HepG2 (cell line): Measurements from ENCODE around the gene BAHD1. TPM values are rescaled to one million over a fixed set of nuclear protein-coding genes. Genes with fewer than 3 reads are reported as not detected.

Experiments
- ARNT2 ChIP-seq: sonication (generic); formaldehyde crosslinking; IDR thresholded peaks from 2 replicates; pipeline ENCODE4 v1.8.0; 2022; ENCODE audit warnings: mild to moderate bottlenecking, low read depth, missing genetic modification reagents, moderate library complexity
- BORCS8-MEF2B ChIP-seq: sonication (generic); formaldehyde crosslinking; IDR thresholded peaks from 2 replicates; pipeline ENCODE4 v1.8.0; 2022; ENCODE audit warnings: mild to moderate bottlenecking, missing genetic modification reagents
- IRF2 ChIP-seq: IDR thresholded peaks from 2 replicates; pipeline ENCODE4 v1.6.1; 2018; ENCODE audit warnings: missing genetic modification reagents, missing compliant biosample characterization
- KAT7 ChIP-seq: IDR thresholded peaks from 2 replicates; pipeline ENCODE4 v1.6.1; 2018; ENCODE audit warnings: borderline replicate concordance, missing compliant biosample characterization
- KDM4B ChIP-seq: sonication (generic); formaldehyde crosslinking; IDR thresholded peaks from 2 replicates; pipeline ENCODE4 v1.4.0; 2020; ENCODE audit warnings: missing genetic modification reagents
- KDM6A ChIP-seq: IDR thresholded peaks from 2 replicates; pipeline ENCODE4 v1.6.1; 2016; ENCODE audit warnings: low read depth
- MAFF ChIP-seq: IDR thresholded peaks from 2 replicates; pipeline ENCODE4 v1.6.1; 2011; ENCODE audit warnings: low read depth, low read length, improper control_type of control experiment
- ZBTB8A ChIP-seq: sonication (generic); formaldehyde crosslinking; IDR thresholded peaks from 2 replicates; pipeline ENCODE4 v1.4.0; 2020; ENCODE audit warnings: mild to moderate bottlenecking, low read depth, missing genetic modification reagents, borderline replicate concordance
- ZEB1 ChIP-seq: IDR thresholded peaks from 2 replicates; pipeline ENCODE4 v1.6.1; 2012; ENCODE audit warnings: mild to moderate bottlenecking, low read depth, inconsistent platforms; ENCODE audit not compliant: insufficient replicate concordance
- ZIK1 ChIP-seq: sonication (generic); formaldehyde crosslinking; IDR thresholded peaks from 2 replicates; pipeline ENCODE4 v1.5.0; 2020; ENCODE audit warnings: mild to moderate bottlenecking, low read depth, missing genetic modification reagents, borderline replicate concordance
- ZMYM2 ChIP-seq: sonication (generic); formaldehyde crosslinking; IDR thresholded peaks from 2 replicates; pipeline ENCODE4 v1.8.0; 2022; ENCODE audit warnings: mild to moderate bottlenecking, missing genetic modification reagents
- ZNF569 ChIP-seq: sonication (generic); formaldehyde crosslinking; IDR thresholded peaks from 2 replicates; pipeline ENCODE4 v1.5.0; 2020; ENCODE audit warnings: mild to moderate bottlenecking, missing genetic modification reagents, moderate library complexity, borderline replicate concordance
- polyA plus RNA-seq, 8 experiments: library from polyadenylated mRNA; depleted of rRNA in 3 of 8; stranded (reverse) in 7 of 8; unstranded in 1 of 8; fragments of >200 nt; fragmentation: Illumina TruSeq in 4 of 8; extraction: Trizol in 4 of 8; gene quantifications; 2 replicates each; pipeline versions ENCODE4 v1.2.1 to v1.2.3, GENCODE V29; 2011 to 2016; ENCODE audit warnings: low read depth in 4 of 8, missing spikeins in 1 of 8, mixed read lengths in 1 of 8; ENCODE audit not compliant: insufficient read depth in 1 of 8
- total RNA-seq, 5 experiments: library from RNA; depleted of rRNA; stranded (reverse); fragments of >200 nt; fragmentation: Illumina TruSeq; extraction: Trizol; gene quantifications; 2 replicates each; pipeline ENCODE4 v1.2.3, GENCODE V29; 2016; ENCODE audit warnings: low read depth in 1 of 5
- TF ChIP-seq, protein P1 (sequence below): sonication (generic); formaldehyde crosslinking; conservative IDR thresholded peaks from 2 replicates; pipeline ENCODE4 v1.4.0; 2020; ENCODE audit warnings: missing genetic modification reagents
- TF ChIP-seq, protein P2 (sequence below), 2 experiments: fragments of 450-650 bp in 1 of 2; sonication (generic) in 1 of 2; formaldehyde crosslinking in 1 of 2; IDR thresholded peaks; 2 replicates each; pipeline versions ENCODE4 v1.6.1 to v1.8.0; 2016 to 2022; ENCODE audit warnings: antibody characterized with exemption in 1 of 2, mild to moderate bottlenecking in 1 of 2, missing genetic modification reagents in 1 of 2
- TF ChIP-seq, protein P3 (sequence below): sonication (generic); formaldehyde crosslinking; IDR thresholded peaks from 2 replicates; pipeline ENCODE4 v1.4.0; 2020; ENCODE audit warnings: missing genetic modification reagents

BAHD1 gene
- total and polyA plus RNA-seq, 2 of the 13 experiments (the other 11 are each of a cell fraction or from before 2014, with no cell fraction given): 3.3 to 8.7 TPM

DNA sequence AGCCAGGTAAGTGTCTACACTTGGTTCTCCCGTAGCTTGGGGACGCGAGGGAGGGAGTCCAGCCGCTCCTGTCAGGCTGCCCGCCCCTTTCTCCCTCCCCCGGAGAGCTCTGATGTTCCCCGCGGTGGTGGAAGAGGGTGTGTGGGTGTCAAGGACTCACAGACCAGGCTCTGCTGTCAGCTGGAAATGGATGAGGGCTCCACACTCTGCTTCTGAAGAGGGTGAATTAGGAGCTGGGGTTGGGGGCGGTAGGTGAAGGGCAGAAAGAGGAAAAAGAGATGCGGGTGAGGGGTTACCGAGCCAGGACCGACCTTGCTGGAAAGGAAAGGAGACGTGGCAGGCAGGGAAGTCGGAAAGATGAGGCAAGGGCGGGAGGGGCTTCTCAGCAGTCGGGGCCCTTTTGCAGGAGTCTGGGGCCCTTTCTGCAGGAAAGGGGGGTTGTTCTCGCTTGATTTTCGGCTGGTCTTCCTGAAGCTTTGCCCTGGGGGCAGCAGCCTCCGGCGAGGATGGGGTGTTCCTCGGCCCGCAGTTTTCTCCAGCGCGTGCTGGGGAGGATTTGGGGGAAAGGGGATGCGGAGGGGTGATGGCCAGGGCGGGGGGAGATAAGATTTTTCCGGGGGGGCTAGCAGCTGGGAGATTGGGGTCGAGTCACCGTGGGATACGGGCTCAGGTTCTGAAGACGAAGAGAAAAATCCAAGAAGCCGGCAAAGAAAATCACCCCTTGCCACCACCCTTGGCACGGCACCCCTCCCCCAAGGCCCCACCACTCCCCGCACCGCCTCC is 602 bp upstream of the BAHD1 start (continued):
- TF ChIP-seq MAFF: no peak
- TF ChIP-seq, protein P1, sequence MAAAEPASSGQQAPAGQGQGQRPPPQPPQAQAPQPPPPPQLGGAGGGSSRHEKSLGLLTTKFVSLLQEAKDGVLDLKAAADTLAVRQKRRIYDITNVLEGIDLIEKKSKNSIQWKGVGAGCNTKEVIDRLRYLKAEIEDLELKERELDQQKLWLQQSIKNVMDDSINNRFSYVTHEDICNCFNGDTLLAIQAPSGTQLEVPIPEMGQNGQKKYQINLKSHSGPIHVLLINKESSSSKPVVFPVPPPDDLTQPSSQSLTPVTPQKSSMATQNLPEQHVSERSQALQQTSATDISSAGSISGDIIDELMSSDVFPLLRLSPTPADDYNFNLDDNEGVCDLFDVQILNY: no peak
- TF ChIP-seq ARNT2: 0 out of 2 replicates have a peak, but pooled peaks have one; percentile 51
- TF ChIP-seq KDM6A (CRISPR knock-in tag): no peak
- TF ChIP-seq ZIK1 (CRISPR knock-in tag): no peak
- TF ChIP-seq, protein P2, sequence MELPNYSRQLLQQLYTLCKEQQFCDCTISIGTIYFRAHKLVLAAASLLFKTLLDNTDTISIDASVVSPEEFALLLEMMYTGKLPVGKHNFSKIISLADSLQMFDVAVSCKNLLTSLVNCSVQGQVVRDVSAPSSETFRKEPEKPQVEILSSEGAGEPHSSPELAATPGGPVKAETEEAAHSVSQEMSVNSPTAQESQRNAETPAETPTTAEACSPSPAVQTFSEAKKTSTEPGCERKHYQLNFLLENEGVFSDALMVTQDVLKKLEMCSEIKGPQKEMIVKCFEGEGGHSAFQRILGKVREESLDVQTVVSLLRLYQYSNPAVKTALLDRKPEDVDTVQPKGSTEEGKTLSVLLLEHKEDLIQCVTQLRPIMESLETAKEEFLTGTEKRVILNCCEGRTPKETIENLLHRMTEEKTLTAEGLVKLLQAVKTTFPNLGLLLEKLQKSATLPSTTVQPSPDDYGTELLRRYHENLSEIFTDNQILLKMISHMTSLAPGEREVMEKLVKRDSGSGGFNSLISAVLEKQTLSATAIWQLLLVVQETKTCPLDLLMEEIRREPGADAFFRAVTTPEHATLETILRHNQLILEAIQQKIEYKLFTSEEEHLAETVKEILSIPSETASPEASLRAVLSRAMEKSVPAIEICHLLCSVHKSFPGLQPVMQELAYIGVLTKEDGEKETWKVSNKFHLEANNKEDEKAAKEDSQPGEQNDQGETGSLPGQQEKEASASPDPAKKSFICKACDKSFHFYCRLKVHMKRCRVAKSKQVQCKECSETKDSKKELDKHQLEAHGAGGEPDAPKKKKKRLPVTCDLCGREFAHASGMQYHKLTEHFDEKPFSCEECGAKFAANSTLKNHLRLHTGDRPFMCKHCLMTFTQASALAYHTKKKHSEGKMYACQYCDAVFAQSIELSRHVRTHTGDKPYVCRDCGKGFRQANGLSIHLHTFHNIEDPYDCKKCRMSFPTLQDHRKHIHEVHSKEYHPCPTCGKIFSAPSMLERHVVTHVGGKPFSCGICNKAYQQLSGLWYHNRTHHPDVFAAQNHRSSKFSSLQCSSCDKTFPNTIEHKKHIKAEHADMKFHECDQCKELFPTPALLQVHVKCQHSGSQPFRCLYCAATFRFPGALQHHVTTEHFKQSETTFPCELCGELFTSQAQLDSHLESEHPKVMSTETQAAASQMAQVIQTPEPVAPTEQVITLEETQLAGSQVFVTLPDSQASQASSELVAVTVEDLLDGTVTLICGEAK (IDR thresholded peaks at IDR 0.05): no peak
- TF ChIP-seq, protein P2 (CRISPR knock-in tag; IDR thresholded peaks at IDR 0.05): no peak
- TF ChIP-seq IRF2 (CRISPR knock-in tag): peak; percentile 5; the same call in 1 of the 2 replicates
- TF ChIP-seq, protein P3, sequence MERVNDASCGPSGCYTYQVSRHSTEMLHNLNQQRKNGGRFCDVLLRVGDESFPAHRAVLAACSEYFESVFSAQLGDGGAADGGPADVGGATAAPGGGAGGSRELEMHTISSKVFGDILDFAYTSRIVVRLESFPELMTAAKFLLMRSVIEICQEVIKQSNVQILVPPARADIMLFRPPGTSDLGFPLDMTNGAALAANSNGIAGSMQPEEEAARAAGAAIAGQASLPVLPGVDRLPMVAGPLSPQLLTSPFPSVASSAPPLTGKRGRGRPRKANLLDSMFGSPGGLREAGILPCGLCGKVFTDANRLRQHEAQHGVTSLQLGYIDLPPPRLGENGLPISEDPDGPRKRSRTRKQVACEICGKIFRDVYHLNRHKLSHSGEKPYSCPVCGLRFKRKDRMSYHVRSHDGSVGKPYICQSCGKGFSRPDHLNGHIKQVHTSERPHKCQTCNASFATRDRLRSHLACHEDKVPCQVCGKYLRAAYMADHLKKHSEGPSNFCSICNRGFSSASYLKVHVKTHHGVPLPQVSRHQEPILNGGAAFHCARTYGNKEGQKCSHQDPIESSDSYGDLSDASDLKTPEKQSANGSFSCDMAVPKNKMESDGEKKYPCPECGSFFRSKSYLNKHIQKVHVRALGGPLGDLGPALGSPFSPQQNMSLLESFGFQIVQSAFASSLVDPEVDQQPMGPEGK: peak; percentile 34; the same call in 1 of the 2 replicates
- no peak for TF ChIP-seq KAT7 (CRISPR knock-in tag)
- no peak for TF ChIP-seq ZMYM2 (CRISPR knock-in tag)
- no peak for TF ChIP-seq ZBTB8A (CRISPR knock-in tag)
- TF ChIP-seq ZEB1: no peak
- TF ChIP-seq BORCS8-MEF2B (CRISPR knock-in tag): no peak
- TF ChIP-seq KDM4B: no peak
- TF ChIP-seq ZNF569 (CRISPR knock-in tag): no peak
